HG03342 (cell line): ENCODE results near the gene TRHDE.

ENCODE experiments used
- ATAC-seq: cut with Tn5 transposase; IDR thresholded peaks from one replicate; pipeline ENCODE4 v1.9.1; 2021; ENCODE audit warnings: mild to moderate bottlenecking, moderate library complexity; ENCODE audit not compliant: unreplicated experiment

TRHDE gene

GRCh38 chr12:72432037-72432604 is 160.0 kb downstream of the TRHDE start:
- no peak for ATAC-seq

- no peak for ATAC-seq
Measured at GRCh38 chr12:72433298-72433697, 161.1 kb downstream of the TRHDE start.

GRCh38 chr12:72434999-72435398 is 162.8 kb downstream of the TRHDE start:
- ATAC-seq = no peak

GRCh38 chr12:72442217-72442616 is 170.0 kb downstream of the TRHDE start:
- no peak for ATAC-seq

GRCh38 chr12:72444125-72444524 is 172.0 kb downstream of the TRHDE start:
- ATAC-seq = no peak

GRCh38 chr12:72444566-72444965 is 172.4 kb downstream of the TRHDE start:
- no peak for ATAC-seq

- no peak for ATAC-seq
Measured at GRCh38 chr12:72448089-72448488, 175.9 kb downstream of the TRHDE start.

- no peak for ATAC-seq
Measured at GRCh38 chr12:72448805-72449204, 176.6 kb downstream of the TRHDE start.

- ATAC-seq = no peak
Measured at GRCh38 chr12:72453066-72453465, 180.9 kb downstream of the TRHDE start.

GRCh38 chr12:72453550-72453949 is 181.4 kb downstream of the TRHDE start:
- no peak for ATAC-seq

GRCh38 chr12:72464471-72464870 is 192.3 kb downstream of the TRHDE start:
- no peak for ATAC-seq

- ATAC-seq = no peak
Measured at GRCh38 chr12:72465155-72465554, 193.0 kb downstream of the TRHDE start.

GRCh38 chr12:72465940-72466630 is 193.9 kb downstream of the TRHDE start:
- ATAC-seq = no peak

GRCh38 chr12:72467985-72468384 is 195.8 kb downstream of the TRHDE start:
- no peak for ATAC-seq

GRCh38 chr12:72468505-72468904 is 196.3 kb downstream of the TRHDE start:
- no peak for ATAC-seq

- no peak for ATAC-seq
Measured at GRCh38 chr12:72471806-72472205, 199.6 kb downstream of the TRHDE start.

GRCh38 chr12:72472350-72472749 is 200.2 kb downstream of the TRHDE start:
- ATAC-seq = no peak

GRCh38 chr12:72476301-72476700 is 204.1 kb downstream of the TRHDE start:
- no peak for ATAC-seq

GRCh38 chr12:72485017-72485701 is 213.0 kb downstream of the TRHDE start:
- ATAC-seq = no peak

GRCh38 chr12:72491426-72491825 is 219.3 kb downstream of the TRHDE start:
- ATAC-seq = no peak

GRCh38 chr12:72493407-72493806 is 221.2 kb downstream of the TRHDE start:
- no peak for ATAC-seq

- no peak for ATAC-seq
Measured at GRCh38 chr12:72498354-72498753, 226.2 kb downstream of the TRHDE start.
